WTC11 (cell line): ENCODE measurements around the gene S100A7.

Experiments
- JUN ChIP-seq: sonication (generic); formaldehyde crosslinking; IDR thresholded peaks from 2 replicates; pipeline ENCODE4 v1.8.0; 2023; ENCODE audit warnings: mild to moderate bottlenecking, missing genetic modification reagents
- NR2C2 ChIP-seq: sonication (generic); formaldehyde crosslinking; IDR thresholded peaks from 2 replicates; pipeline ENCODE4 v1.8.0; 2022; ENCODE audit warnings: mild to moderate bottlenecking, missing genetic modification reagents
- SP1 ChIP-seq: sonication (generic); formaldehyde crosslinking; conservative IDR thresholded peaks from 2 replicates; pipeline ENCODE4 v1.8.1; 2022; ENCODE audit warnings: missing genetic modification reagents
- TEAD4 ChIP-seq: sonication (generic); formaldehyde crosslinking; IDR thresholded peaks from 2 replicates; pipeline ENCODE4 v1.8.0; 2022; ENCODE audit warnings: mild to moderate bottlenecking, missing genetic modification reagents
- USF1 ChIP-seq: sonication (generic); formaldehyde crosslinking; IDR thresholded peaks from 2 replicates; pipeline ENCODE4 v1.8.0; 2022; ENCODE audit warnings: mild to moderate bottlenecking, missing genetic modification reagents
- TF ChIP-seq, protein P1 (sequence below): fragments of 200-600 bp; IDR thresholded peaks from 2 replicates; pipeline ENCODE4 v1.8.0; 2022; ENCODE audit warnings: antibody characterized with exemption

DNA sequence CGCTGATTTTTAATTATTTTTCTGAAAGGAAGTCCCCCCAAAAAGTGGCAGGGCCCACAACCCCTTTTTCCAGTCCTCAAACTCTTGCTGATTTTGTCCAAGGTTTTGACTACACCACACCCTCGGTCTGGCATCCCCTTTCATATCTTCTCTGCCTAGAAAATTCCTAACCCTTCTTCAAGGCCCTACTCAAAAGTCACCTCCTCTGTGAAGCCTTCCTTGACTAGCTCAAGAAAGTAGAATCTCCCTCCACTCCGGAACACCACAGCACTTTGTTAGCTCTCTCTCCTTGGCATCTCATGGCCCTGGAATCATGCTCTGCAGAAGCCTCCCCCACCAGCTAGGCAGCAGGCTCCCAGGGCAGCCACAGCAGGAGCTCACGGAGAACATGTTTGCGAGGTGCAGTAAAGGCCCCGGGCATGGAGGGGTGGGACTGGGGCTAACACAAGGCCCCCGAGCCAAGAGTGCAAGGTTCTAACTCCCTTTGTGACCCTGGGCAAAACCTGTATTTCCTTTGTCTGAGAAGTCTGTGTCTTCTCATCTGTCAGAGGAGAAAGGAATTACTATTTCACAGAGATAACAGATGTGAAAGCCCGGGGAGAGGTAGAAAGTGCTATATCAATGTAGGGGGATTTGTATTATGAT, 17.7 kb upstream of the S100A7 start:
- TF ChIP-seq USF1 (CRISPR knock-in tag) (no peak), NR2C2 (CRISPR knock-in tag) (no peak), TEAD4 (CRISPR knock-in tag) (no peak), SP1 (CRISPR knock-in tag) (no peak), JUN (CRISPR knock-in tag) (no peak)
- TF ChIP-seq, protein P1, sequence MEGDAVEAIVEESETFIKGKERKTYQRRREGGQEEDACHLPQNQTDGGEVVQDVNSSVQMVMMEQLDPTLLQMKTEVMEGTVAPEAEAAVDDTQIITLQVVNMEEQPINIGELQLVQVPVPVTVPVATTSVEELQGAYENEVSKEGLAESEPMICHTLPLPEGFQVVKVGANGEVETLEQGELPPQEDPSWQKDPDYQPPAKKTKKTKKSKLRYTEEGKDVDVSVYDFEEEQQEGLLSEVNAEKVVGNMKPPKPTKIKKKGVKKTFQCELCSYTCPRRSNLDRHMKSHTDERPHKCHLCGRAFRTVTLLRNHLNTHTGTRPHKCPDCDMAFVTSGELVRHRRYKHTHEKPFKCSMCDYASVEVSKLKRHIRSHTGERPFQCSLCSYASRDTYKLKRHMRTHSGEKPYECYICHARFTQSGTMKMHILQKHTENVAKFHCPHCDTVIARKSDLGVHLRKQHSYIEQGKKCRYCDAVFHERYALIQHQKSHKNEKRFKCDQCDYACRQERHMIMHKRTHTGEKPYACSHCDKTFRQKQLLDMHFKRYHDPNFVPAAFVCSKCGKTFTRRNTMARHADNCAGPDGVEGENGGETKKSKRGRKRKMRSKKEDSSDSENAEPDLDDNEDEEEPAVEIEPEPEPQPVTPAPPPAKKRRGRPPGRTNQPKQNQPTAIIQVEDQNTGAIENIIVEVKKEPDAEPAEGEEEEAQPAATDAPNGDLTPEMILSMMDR: no peak
